Measurements from ENCODE around the gene RIPK1. TPM values are rescaled to one million over a fixed set of nuclear protein-coding genes. Genes with fewer than 3 reads are reported as not detected.
A peak's percentile ranks its signal among the peaks of the same experiment; 100 is the strongest.
"Not testable (repeated sequence)": the region's sequence is repeated elsewhere in the genome, so short reads cannot be mapped to it uniquely, and the experiment has no call there.

RIPK1 gene
- total RNA-seq, 1 experiment from 2014 or later = 19.0 TPM

GRCh38 chr6:3155416-3155815 is 87.1 kb downstream of the RIPK1 start:
- peak; percentile 84 for DNase-seq (ENCODE audit: low spot score)
- in situ Hi-C loops (cut with HindIII; ENCODE audit: low sequenced_read_pairs) = not testable (repeated sequence)

- in situ Hi-C loops (cut with HindIII; ENCODE audit: low sequenced_read_pairs) = not testable (repeated sequence)
- peak; percentile 57 for DNase-seq (ENCODE audit: low spot score)
These were observed 88.2 kb downstream of the RIPK1 start for GRCh38 chr6:3156184-3157130.

GRCh38 chr6:3157131-3157933 is 89.0 kb downstream of the RIPK1 start, which contains the start of gene TUBB2A:
Gene TUBB2A (minus strand): TSS chr6:3157544. CDS start chr6:3157463, 81 bp downstream.
- in situ Hi-C loops (cut with HindIII; ENCODE audit: low sequenced_read_pairs) = no loop called here
- peak; percentile 89 for DNase-seq (ENCODE audit: low spot score)

GRCh38 chr6:3159805-3160781 is 91.8 kb downstream of the RIPK1 start:
- DNase-seq (ENCODE audit: low spot score) = no peak
- in situ Hi-C loops (cut with HindIII; ENCODE audit: low sequenced_read_pairs) = no loop called here

GRCh38 chr6:3162067-3162497 is 93.8 kb downstream of the RIPK1 start:
- in situ Hi-C loops (cut with HindIII; ENCODE audit: low sequenced_read_pairs) = no loop called here
- DNase-seq (ENCODE audit: low spot score) = peak; percentile 50

- DNase-seq (ENCODE audit: low spot score) = peak; percentile 80
- in situ Hi-C loops (cut with HindIII; ENCODE audit: low sequenced_read_pairs) = no loop called here
These were observed 94.4 kb downstream of the RIPK1 start for GRCh38 chr6:3162565-3163247.

- in situ Hi-C loops (cut with HindIII; ENCODE audit: low sequenced_read_pairs) = no loop called here
- no peak for DNase-seq (ENCODE audit: low spot score)
These were observed 94.9 kb downstream of the RIPK1 start for GRCh38 chr6:3163248-3163594.

GRCh38 chr6:3164388-3164787 is 96.1 kb downstream of the RIPK1 start:
- in situ Hi-C loops (cut with HindIII; ENCODE audit: low sequenced_read_pairs) = no loop called here

More at GRCh38 chr6:3164388-3164787, 96.1 kb downstream of the RIPK1 start:
- DNase-seq (ENCODE audit: low spot score) = no peak

Other genes with a start within 250 kb of the RIPK1 start
- gene SERPINB1, start 226.6 kb upstream of the RIPK1 start, total RNA-seq (2014; rRNA removed; shearing (Covaris generic)) = 0.06 TPM in 1 of 2 replicates, not detected in the other
- gene SERPINB9, start 165.2 kb upstream of the RIPK1 start, total RNA-seq (2014; rRNA removed; shearing (Covaris generic)) = 18.6 and 26.5 TPM in 2 replicates
- gene SERPINB6, start 96.9 kb upstream of the RIPK1 start, total RNA-seq (2014; rRNA removed; shearing (Covaris generic)) = 128 and 147 TPM in 2 replicates
- 159 and 203 TPM in 2 replicates for gene NQO2, start 68.6 kb upstream of the RIPK1 start, total RNA-seq (2014; rRNA removed; shearing (Covaris generic))
- 47.0 and 56.9 TPM in 2 replicates for gene BPHL, start 50.2 kb downstream of the RIPK1 start, total RNA-seq (2014; rRNA removed; shearing (Covaris generic))
- 169 and 184 TPM in 2 replicates for gene TUBB2A, start 89.0 kb downstream of the RIPK1 start, total RNA-seq (2014; rRNA removed; shearing (Covaris generic))
- gene TUBB2B, start 159.2 kb downstream of the RIPK1 start, total RNA-seq (2014; rRNA removed; shearing (Covaris generic)) = 31.6 and 39.2 TPM in 2 replicates
- 26.6 and 54.5 TPM in 2 replicates for gene PSMG4, start 190.5 kb downstream of the RIPK1 start, total RNA-seq (2014; rRNA removed; shearing (Covaris generic))

Measured in G401 (cell line).